Heart left ventricle (tissue), 13 donors: ENCODE measurements around the gene GIPC3.

Experiments used
- POLR2A ChIP-seq, 2 donors: fragments of 450-650 bp; IDR thresholded peaks; one replicate each; pipeline ENCODE4 v1.6.1; 2017; ENCODE audit warnings: antibody characterized with exemption in 2 of 2, mild to moderate bottlenecking in 2 of 2, moderate library complexity in 2 of 2
- TF ChIP-seq, protein P1 (sequence below), 12 donors: fragments of 200-600 bp; sonication (generic) in 4 of 12; IDR thresholded peaks; one replicate each; pipeline versions ENCODE4 v1.5.0 to v1.8.0; 2018 to 2022; ENCODE audit warnings: antibody characterized with exemption in 12 of 12, mild to moderate bottlenecking in 5 of 12
- donor health status: ischemic (EF 13 %, LVEDD 7.1; RV severe dilation, severe dysfunction).
- donor health status: DM: no; HTN: yes; CAD: no.
- donor health status: DM: no; HTN: no; CAD: no.
- donor health status: ischemic (EF 25% LVEDD 6.9; RV normal size, moderate dysfunction).
- donor health status: ischemic (EF 25% LVEDD 5.7; RV mildly dilated, moderate dysfunction).
- donor health status: ischemic (EF 35%, LVEDD 5.7; RV mildly dilated, moderate dysfunction).
- donor health status: nonischemic (EF 11% LVEDD 7.7; RV severe dilation, severe dysfunction).
- donor health status: DM: yes; HTN: yes; CAD: no.
- donor health status: PGD.
- donor health status: ischemic (EF 29% LVEDD 5.4; RV normal size, mild dysfunction).
- donor health status: nonischemic (EF 23%, LVEDD 6.1; RV moderate dilation, normal function).

DNA sequence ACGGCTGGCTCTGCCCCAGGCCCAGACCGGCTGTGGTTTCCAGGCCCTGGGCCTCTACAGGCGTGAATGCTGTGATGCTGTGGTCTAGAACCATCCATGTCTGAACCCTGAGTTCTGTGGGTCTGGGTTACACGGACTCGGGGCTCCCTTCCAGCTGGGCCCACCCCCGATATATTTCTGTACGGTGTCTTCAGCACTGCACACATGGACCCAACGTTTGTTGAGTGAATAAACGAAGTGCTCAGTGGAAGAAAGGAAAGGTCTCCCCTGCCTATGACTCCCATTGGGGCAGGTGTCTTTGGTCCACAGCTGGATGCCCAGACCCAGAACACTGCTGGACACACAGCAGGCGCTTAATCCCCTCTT, 39.6 kb upstream of the GIPC3 start:
- TF ChIP-seq POLR2A (IDR thresholded peaks at IDR 0.05), result no peak
- TF ChIP-seq, protein P1, sequence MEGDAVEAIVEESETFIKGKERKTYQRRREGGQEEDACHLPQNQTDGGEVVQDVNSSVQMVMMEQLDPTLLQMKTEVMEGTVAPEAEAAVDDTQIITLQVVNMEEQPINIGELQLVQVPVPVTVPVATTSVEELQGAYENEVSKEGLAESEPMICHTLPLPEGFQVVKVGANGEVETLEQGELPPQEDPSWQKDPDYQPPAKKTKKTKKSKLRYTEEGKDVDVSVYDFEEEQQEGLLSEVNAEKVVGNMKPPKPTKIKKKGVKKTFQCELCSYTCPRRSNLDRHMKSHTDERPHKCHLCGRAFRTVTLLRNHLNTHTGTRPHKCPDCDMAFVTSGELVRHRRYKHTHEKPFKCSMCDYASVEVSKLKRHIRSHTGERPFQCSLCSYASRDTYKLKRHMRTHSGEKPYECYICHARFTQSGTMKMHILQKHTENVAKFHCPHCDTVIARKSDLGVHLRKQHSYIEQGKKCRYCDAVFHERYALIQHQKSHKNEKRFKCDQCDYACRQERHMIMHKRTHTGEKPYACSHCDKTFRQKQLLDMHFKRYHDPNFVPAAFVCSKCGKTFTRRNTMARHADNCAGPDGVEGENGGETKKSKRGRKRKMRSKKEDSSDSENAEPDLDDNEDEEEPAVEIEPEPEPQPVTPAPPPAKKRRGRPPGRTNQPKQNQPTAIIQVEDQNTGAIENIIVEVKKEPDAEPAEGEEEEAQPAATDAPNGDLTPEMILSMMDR (IDR thresholded peaks at IDR 0.05), result no peak
